B cell (primary cell): Measurements from ENCODE around the gene ZNF302. TPM values are rescaled to one million over a fixed set of nuclear protein-coding genes. Genes with fewer than 3 reads are reported as not detected.

Source experiments
- ATAC-seq: fragments of 200-7000 bp; cut with Tn5 transposase; one replicate; pipeline ENCODE4 v1.10.0; 2021; ENCODE audit warnings: low read depth, mild to moderate bottlenecking, moderate number of reproducible peaks, moderate library complexity
- CTCF ChIA-PET: fragments of 350-600 bp; sonication (Branson Sonifier 250); formaldehyde crosslinking; loops from one replicate; lab custom pipeline; 2021; ENCODE audit warnings: antibody characterized with exemption, inconsistent platforms; lab: Charles Lee
- POLR2A ChIA-PET: fragments of 350-600 bp; sonication (Branson Sonifier 250); formaldehyde crosslinking; loops from one replicate; lab custom pipeline; 2021; ENCODE audit warnings: antibody characterized with exemption; lab: Charles Lee
- DNase-seq: peaks from one replicate; pipeline ENCODE4 v3.0.0; 2013
- H2AFZ ChIP-seq: 2 replicates; pipeline ENCODE4 v1.6.1; 2012; ENCODE audit warnings: mild to moderate bottlenecking, low read depth, low read length; ENCODE audit not compliant: insufficient read depth, poor library complexity, severe bottlenecking
- H3K27ac ChIP-seq, 2 donors: 1 replicate in 1 of 2; 2 replicates in 1 of 2; pipeline ENCODE4 v1.5.1; 2012 to 2013; ENCODE audit warnings: low read length in 2 of 2, mild to moderate bottlenecking in 2 of 2, moderate library complexity in 1 of 2
- H3K27me3 ChIP-seq, 4 experiments: fragments of 200-600 bp in 1 of 4; sonication (generic) in 1 of 4; replicated peaks in 1 of 4; 1 replicate in 2 of 4; 2 replicates in 2 of 4; pipeline versions ENCODE4 v1.6.1 to v1.7.0; 2013 to 2016; ENCODE audit warnings: low read length in 3 of 4, mild to moderate bottlenecking in 2 of 4, mixed read lengths in 1 of 4, moderate library complexity in 1 of 4; ENCODE audit not compliant: insufficient read depth in 4 of 4, control insufficient read depth in 3 of 4; ENCODE audit errors: control extremely low read depth in 1 of 4
- H3K36me3 ChIP-seq, 2 experiments: replicated peaks in 1 of 2; 1 replicate in 1 of 2; 2 replicates in 1 of 2; pipeline versions ENCODE4 v1.6.1 to v1.7.1; 2013; ENCODE audit warnings: low read length in 1 of 2; ENCODE audit not compliant: insufficient read depth in 2 of 2, control insufficient read depth in 1 of 2; ENCODE audit errors: control extremely low read depth in 1 of 2, extremely low read depth in 1 of 2
- H3K4me1 ChIP-seq, 2 donors: fragments of 200-600 bp in 1 of 2; sonication (generic) in 1 of 2; 1 replicate in 1 of 2; 2 replicates in 1 of 2; pipeline versions ENCODE4 v1.5.1 to v1.6.1; 2013 to 2017; ENCODE audit warnings: low read length in 2 of 2; ENCODE audit not compliant: control insufficient read depth in 2 of 2, insufficient read depth in 2 of 2
- H3K4me2 ChIP-seq: replicated peaks from 2 replicates; pipeline ENCODE3; 2012; ENCODE audit warnings: mild to moderate bottlenecking, low read depth, low read length; ENCODE audit not compliant: poor library complexity, severe bottlenecking
- H3K4me3 ChIP-seq, 5 experiments: fragments of 200-600 bp in 1 of 5; sonication (generic) in 1 of 5; 1 replicate in 3 of 5; 2 replicates in 2 of 5; pipeline versions ENCODE4 v1.5.1 to v1.7.0; 2011 to 2016; ENCODE audit warnings: low read length in 4 of 5, mild to moderate bottlenecking in 4 of 5, low read depth in 2 of 5, control low read depth in 1 of 5, moderate library complexity in 1 of 5; ENCODE audit not compliant: insufficient read depth in 1 of 5; ENCODE audit errors: control extremely low read depth in 1 of 5, extremely low read depth in 1 of 5
- H3K79me2 ChIP-seq: fragments of 200-600 bp; sonication (generic); one replicate; pipeline ENCODE4 v1.6.0; 2016; ENCODE audit warnings: low read length; ENCODE audit not compliant: control insufficient read depth, insufficient read depth
- H3K9ac ChIP-seq: fragments of 200-600 bp; sonication (generic); 2 replicates; pipeline ENCODE4 v1.6.1; 2017; ENCODE audit warnings: mild to moderate bottlenecking, low read length, moderate library complexity
- H3K9me3 ChIP-seq, 3 donors: one replicate each; pipeline versions ENCODE4 v1.6.1 to v1.7.1; 2013; ENCODE audit warnings: low read length in 2 of 3; ENCODE audit not compliant: control insufficient read depth in 2 of 3, insufficient read depth in 1 of 3; ENCODE audit errors: control extremely low read depth in 1 of 3
- H4K20me1 ChIP-seq: 2 replicates; pipeline ENCODE4 v1.6.0; 2012; ENCODE audit warnings: mild to moderate bottlenecking, low read length; ENCODE audit not compliant: insufficient read depth, control insufficient read depth, poor library complexity, severe bottlenecking
- H3K27ac Mint-ChIP-seq: one replicate; pipeline ENCODE4 v1.8.0; 2021; ENCODE audit warnings: mixed read lengths
- H3K27me3 Mint-ChIP-seq: one replicate; pipeline ENCODE4 v1.8.0; 2021; ENCODE audit warnings: mixed read lengths
- H3K4me1 Mint-ChIP-seq: one replicate; pipeline ENCODE4 v1.8.0; 2021; ENCODE audit warnings: mixed read lengths
- H3K4me3 Mint-ChIP-seq: one replicate; pipeline ENCODE4 v1.8.0; 2021; ENCODE audit warnings: mixed read lengths
- H3K9me3 Mint-ChIP-seq: one replicate; pipeline ENCODE4 v1.8.0; 2022; ENCODE audit warnings: mixed read lengths; ENCODE audit not compliant: insufficient read depth
- CTCF ChIP-seq: fragments of 200-600 bp; IDR thresholded peaks from one replicate; pipeline ENCODE4 v1.8.0; 2022; ENCODE audit warnings: antibody characterized with exemption, mild to moderate bottlenecking
- EZH2 ChIP-seq: IDR thresholded peaks from 2 replicates; pipeline ENCODE4 v1.6.1; 2012; ENCODE audit warnings: borderline replicate concordance, low read depth, mild to moderate bottlenecking, moderate library complexity, low read length; ENCODE audit not compliant: insufficient read depth, poor library complexity, severe bottlenecking
- WGBS: methylation state at CpG from one replicate; pipeline ENCODE4 v1.1.5; 2013; ENCODE audit warnings: missing lambda C conversion rate; ENCODE audit not compliant: insufficient coverage; 5-methylcytosine and 5-hydroxymethylcytosine counted together
- intact Hi-C: fragments of 100-400 bp; cut with micrococcal nuclease; formaldehyde crosslinking; loops from one replicate; pipeline ENCODE4 v1.10.0; 2022
- polyA plus RNA-seq: library from polyadenylated mRNA; depleted of rRNA; stranded (reverse); fragments of >200 nt; gene quantifications from 2 replicates; pipeline ENCODE4 v1.2.3, GENCODE V29; 2012
- total RNA-seq, 2 donors: library from RNA; stranded (reverse); fragments of 120-200 nt in 1 of 2; gene quantifications; 1 replicate in 1 of 2; 2 replicates in 1 of 2; pipeline versions ENCODE4 v1.2.3 to v1.2.4, GENCODE V29; 2013 to 2022

ZNF302 gene
- total and polyA plus RNA-seq, 2 donors (not counting 1 experiment from before 2014, with no cell fraction given), result 20.4 to 48.4 TPM

DNA sequence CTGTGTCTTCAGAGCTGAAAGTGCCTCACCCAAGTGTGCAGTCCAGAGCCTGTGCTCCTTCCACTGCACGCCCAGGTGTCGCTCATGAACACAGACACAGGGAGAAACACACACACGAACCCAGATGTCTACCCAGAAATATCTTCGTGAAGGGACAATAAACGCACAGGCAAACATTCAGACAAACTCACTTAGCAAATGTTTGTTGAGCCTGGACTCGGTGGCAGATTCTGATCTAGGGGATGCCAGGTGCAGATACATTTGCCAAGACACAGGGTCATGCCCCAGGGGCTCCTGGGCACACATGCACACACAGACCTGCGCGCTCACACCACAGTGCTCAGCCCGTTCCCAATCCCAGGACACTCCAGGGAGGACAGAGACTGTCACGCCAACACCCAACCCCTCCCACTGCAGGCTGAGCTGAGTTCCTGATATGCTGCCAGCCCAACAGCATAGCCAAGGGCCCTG, 32.5 kb upstream of the ZNF302 start:
- CTCF ChIA-PET, result no interaction called here

GRCh38 chr19:34645551-34645950, 31.9 kb upstream of the ZNF302 start:
- Histone ChIP-seq H3K36me3 (no peaks in the 10 kb centered on the region), H2AFZ (no peak overlapping the region), H3K4me3 (no peak overlapping the region), H4K20me1 (no peaks in the 10 kb centered on the region), H3K9me3 (peaks cover 0 to 8% (median 0%) of the 10 kb centered on the region in 3 donors), H3K4me1 (no peaks in the 10 kb centered on the region), H3K9ac (no peak overlapping the region), H3K4me2 (no peak overlapping the region), H3K79me2 (peaks cover 4% of the 10 kb centered on the region), H3K27me3 (no peaks in the 10 kb centered on the region), H3K27ac (no peak overlapping the region)
- no peak for TF ChIP-seq CTCF
- TF ChIP-seq EZH2, result no peak
- Mint-ChIP-seq H3K4me3 (no peak overlapping the region), H3K4me1 (no peaks in the 10 kb centered on the region), H3K27ac (no peak overlapping the region), H3K9me3 (no peaks in the 10 kb centered on the region), H3K27me3 (no peaks in the 10 kb centered on the region)
- WGBS, result 76% methylated on average over 4 of the region's 5 CpGs
- ChIA-PET CTCF (no interaction called here), POLR2A (no interaction called here)
- ATAC-seq, result no peak
- no peak for DNase-seq
- intact Hi-C loops, result no loop called here

More for the DNA sequence above, 32.5 kb upstream of the ZNF302 start:
- DNase-seq (no peak), ATAC-seq (no peak)
- H3K27ac ChIP-seq, result no peak overlapping the region
- peaks cover 4% of the 10 kb centered on the region for H3K79me2 ChIP-seq
- Mint-ChIP-seq H3K27ac (no peak overlapping the region), H3K9me3 (no peaks in the 10 kb centered on the region), H3K27me3 (no peaks in the 10 kb centered on the region), H3K4me1 (no peaks in the 10 kb centered on the region), H3K4me3 (no peak overlapping the region)
- intact Hi-C loops, result no loop called here
- no peak for TF ChIP-seq EZH2
- no peak for TF ChIP-seq CTCF
- no peaks in the 10 kb centered on the region for H4K20me1 ChIP-seq
- POLR2A ChIA-PET, result no interaction called here
- no peak overlapping the region for H3K4me2 ChIP-seq
- peaks cover 0 to 6% (median 0%) of the 10 kb centered on the region in 3 donors for H3K9me3 ChIP-seq
- H2AFZ ChIP-seq, result no peak overlapping the region
- H3K9ac ChIP-seq, result no peak overlapping the region
- no peak overlapping the region for H3K4me3 ChIP-seq
- H3K27me3 ChIP-seq, result no peaks in the 10 kb centered on the region
- H3K4me1 ChIP-seq, result no peaks in the 10 kb centered on the region
- WGBS, result 94% methylated on average over 10 of the region's 10 CpGs
- H3K36me3 ChIP-seq, result no peaks in the 10 kb centered on the region
